Hypothalamus (tissue), 51 donors: ENCODE results near the gene LPIN1.
"Not testable (repeated sequence)": the region's sequence is repeated elsewhere in the genome, so short reads cannot be mapped to it uniquely, and the experiment has no call there.

Experiments used
- DNase-seq, 51 donors: peaks; one replicate each; lab custom pipeline; 2025; lab: John Stamatoyannopoulos, UW

LPIN1 gene

GRCh38 chr2:11859975-11860374, 113.5 kb downstream of the LPIN1 start:
- not testable (repeated sequence) for DNase-seq

DNA sequence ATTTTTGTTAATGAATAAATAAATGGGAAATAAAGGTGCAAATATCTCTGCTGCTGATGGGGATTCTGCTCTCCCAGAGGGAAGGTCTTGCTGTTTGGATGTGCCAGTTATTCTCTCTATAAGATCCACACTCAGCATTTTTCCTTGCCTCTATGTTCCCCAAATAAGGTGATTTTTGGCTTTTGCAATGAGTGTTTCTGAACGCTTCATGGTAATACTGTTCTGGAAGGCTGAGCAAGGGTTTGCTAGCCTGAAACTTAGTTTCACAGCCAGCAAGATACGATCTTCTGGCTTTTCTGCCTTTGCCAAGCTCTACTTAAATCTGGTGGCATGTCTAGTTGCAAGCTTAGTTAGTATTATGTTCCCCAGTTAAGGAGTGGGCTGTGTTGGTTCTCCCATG, 114.6 kb downstream of the LPIN1 start:
- DNase-seq = no peak

DNA sequence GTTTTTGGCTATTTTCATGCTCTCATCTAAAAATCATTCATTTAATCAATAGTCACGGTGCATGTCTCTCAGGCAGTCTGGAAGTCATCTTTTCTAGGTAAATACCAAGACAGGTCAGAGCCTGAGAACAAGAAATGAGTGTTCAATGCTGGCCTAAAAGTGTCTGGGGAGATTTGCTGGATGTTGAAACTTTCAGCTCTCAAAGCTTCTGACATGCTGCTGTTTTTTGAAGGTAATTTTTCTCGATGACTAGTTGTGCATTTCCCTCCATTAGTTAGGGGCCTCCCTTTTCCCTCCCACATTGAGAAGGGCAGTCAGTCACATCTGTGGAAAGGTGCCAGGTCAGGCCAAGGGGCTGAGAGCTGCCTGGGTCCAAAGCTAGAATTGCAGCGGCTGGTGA, 115.6 kb downstream of the LPIN1 start:
- DNase-seq = no peak

- DNase-seq = no peak
Observed at GRCh38 chr2:11863103-11863502, 116.7 kb downstream of the LPIN1 start.

DNA sequence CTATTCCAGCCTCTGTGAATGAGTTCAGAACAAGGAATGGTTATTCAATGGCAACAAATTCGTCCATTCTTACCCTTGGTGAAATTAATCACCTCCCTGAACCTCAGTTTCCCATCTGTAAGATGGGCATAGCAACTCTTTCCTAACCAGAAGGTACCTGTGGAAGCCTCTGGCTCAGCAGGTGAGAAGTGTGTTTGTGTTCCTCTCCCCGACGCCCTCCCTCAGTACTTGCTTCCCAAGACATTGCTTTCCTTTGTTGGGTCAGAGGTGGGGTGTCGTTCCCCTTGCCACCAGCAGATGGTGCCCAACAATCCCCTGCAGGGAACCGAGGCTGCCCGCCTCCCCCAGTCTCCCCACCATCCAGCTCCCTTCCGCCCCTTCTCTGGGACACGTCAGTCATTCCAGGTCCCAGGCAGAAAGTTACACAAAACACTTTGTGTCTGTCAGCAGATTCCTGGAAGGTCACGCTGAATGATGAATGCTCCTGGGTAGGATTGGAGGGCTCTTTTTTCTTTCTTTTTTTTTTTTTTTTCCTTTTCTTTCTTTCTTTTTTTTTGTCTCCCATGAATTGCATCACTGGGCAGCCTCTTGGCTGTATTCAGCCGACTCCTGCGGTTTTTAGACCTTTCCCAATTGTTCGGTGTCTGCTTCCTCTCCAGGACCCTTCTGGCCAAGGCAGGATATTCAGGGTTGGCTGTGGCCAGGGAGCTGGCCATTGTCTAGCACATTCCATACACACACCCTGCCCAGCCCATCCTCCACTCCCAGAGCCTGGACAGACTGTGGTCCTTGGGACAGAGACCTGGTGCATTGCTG, 117.3 kb downstream of the LPIN1 start:
- peak in 47 of 51 donors; percentile 15 to 87 (median 64) for DNase-seq

DNA sequence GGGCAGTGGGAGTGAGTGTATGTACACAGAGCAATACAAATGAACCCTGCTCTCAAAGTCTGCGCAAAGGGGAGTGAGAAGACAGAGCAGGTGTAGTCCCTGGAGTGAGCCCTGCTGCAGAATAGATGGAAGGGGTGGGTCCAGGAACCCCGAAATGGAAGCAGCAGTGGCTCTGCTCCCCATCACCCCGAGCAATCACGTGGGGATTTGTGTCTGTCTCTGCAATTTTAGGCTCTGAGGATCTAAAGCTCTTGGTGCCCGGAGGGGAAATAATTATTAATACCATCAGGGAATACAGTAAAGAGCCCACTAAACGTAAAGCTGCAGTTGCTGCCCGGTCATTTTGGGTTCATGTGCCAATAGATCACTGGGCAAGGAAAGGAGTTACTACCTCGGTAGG, 118.3 kb downstream of the LPIN1 start:
- no peak for DNase-seq

DNA sequence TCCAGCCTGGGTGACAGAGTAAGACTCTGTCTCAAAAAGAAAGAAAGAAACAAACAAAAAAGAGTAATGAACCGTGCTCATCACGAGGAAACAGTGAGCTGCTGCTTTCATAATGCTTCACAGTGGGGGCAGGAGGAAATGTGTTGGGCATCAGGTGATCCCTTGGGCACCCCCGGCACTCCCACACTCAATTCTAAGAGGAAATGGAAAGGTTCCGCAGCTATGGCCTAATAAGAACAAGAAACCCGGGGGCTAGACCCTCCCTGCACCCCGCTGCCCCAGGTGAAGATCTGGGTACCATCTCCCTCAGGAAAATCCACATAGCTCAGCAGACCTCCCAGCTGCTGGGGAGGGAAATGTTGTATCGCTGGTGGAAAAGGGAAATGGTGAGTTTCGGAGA, 118.9 kb downstream of the LPIN1 start:
- DNase-seq = no peak

DNA sequence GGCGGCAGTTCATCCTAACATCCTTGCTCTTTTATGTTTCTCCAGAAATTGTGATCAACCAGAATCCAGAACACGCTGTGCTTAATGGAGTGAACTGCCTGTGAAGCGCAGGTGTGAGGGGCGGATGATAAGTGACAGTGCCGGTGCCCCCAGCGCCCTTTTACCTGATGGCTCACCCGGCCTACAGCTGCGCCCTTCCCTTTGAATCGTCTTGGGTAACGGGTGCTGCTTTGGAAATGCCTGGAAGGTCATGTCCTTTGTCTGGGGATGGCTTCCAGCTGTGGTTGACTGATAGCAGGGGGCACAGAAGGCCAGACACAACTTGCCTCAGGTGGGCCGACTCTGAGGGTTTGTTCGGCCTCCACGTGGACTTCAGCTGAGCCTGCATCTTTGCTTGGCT, 119.4 kb downstream of the LPIN1 start:
- DNase-seq = no peak

DNA sequence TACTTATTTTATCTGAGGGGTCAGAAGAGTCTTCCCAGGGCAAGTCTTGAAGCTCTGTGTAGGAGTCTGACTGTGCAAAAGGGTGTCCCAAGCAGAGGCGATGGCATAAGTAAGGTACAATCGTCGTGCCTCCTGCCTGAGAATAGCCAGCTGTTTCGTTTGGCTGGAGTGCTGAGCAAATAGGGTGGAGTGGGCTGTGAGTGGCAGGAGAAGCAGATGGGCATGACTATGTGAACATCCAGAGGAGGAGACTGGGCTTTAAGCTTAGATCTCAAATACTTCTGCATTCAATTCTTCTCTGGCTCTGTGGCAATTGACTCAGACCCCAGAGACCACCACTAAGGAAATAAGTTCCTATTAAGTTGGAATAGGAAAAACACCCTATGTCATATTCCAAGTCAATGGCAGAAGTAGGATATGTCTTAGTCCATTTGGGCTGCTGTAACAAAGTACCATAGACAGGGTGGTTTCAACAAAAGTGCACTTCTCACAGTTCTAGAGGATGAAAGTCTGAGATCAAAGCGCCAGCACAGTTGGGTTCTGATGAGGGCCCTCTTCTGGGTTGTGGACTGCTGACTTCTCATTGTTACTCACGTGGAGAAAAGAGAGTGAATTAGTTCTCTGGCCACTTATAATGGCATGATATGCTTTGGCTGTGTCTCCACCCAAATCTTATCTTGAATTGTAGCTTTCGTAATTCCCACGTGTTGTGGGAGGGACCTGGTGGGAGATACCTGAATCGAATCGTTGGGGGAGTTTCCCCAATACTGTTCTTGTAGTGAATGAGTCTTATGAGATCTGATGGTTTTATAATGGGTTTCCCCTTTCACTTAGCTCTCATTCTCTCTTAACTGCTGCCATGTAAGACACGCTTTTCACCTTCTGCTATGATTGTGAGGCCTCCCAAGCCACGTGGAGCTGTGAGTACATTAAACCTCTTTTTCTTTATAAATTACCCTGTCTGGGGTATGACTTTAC, 120.2 kb downstream of the LPIN1 start:
- no peak for DNase-seq

GRCh38 chr2:11867926-11868325, 121.5 kb downstream of the LPIN1 start:
- no peak for DNase-seq

GRCh38 chr2:11869391-11869991, 123.1 kb downstream of the LPIN1 start:
- no peak for DNase-seq

- no peak for DNase-seq
Observed at GRCh38 chr2:11870064-11870463, 123.6 kb downstream of the LPIN1 start.

DNA sequence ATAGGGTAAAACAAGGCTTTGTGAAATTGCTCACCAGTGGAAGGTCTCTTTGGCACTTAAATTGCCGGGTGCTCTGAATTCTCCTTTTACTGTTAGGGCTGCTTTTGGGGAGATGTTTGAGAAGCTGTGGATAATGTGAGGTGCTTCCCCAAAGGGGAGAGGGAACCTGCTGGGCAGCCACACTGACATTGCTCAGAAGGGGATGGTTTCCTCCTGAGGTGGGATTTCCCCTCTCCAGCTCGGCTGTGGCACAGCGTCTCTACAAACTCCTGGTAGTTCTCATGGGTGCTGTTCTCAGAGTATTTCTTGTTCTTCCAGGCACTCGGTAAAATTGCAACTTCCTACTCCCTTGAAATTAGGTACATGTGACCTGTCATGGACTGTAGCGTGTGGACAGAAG, 124.2 kb downstream of the LPIN1 start:
- DNase-seq = no peak

DNA sequence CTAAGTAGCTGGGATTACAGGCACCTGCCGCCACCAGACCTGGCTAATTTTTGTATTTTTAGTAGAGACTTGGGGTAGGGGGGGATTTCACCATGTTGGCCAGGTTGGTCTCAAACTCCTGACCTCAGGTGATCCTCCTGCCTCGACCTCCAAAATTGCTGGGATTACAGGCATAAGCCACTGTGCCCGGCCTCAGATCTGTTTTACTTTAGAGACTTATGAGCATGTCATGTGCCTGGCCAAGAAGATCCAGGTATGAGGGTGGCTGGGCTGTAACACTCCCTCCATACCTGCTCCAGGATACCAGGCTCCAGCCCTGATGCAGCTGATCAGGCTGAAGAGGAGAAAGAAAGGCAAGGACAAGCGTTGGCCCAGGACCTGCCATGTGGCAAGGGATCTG, 125.0 kb downstream of the LPIN1 start:
- DNase-seq = no peak

- DNase-seq = no peak
Observed at GRCh38 chr2:11872247-11872947, 126.0 kb downstream of the LPIN1 start.

DNA sequence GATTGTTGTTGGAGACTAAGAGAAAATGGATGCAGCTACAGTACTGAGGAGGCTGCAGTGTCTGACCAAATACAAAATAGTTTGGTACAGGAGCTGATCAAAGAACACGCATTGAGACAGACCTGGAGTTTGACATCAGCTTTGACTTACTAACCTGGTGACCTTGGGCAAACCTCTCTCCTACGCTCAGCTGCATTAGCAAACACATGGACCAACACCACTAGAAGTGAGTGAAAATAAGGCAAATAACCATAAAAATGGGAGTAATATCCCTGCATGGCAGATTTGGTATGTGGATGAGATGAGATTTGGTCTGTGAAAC, 126.5 kb downstream of the LPIN1 start:
- DNase-seq = no peak

DNA sequence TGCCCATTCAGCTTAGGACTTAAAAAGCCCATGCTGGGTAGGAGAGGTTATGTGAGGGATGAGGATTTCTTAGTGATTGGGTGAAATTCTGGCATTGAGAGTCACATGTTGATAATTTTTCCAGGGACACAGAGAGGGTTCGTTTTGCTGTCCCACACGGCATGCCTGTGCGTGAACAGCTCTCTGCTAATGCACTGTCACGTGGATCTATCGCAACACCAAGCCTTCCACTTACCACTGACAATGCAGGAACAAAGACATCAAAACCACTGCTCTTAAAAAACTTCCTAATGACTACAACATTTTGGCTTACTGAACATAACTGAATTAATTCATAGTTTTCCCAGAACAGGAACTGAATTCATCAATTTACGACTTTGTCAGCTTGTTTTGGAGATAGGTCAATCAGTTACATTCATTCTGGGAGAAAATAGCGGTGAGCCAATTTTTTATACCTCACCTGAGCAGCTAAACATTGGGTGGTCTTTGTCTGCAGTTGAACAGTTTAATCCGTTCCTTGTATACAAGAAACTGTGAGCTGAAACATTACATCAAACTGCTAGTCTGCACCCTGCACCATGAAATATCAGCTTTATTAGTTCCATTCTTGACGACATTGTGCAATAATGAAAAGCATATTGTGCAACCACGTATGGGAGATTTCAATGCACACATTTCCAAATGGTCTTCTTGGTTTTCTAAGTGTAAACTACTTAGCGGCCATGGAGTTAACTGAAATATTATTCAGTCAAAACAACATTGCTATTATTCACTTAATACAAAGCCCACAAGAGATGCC, 127.1 kb downstream of the LPIN1 start:
- no peak for DNase-seq

GRCh38 chr2:11874861-11875260, 128.4 kb downstream of the LPIN1 start:
- DNase-seq = no peak

DNA sequence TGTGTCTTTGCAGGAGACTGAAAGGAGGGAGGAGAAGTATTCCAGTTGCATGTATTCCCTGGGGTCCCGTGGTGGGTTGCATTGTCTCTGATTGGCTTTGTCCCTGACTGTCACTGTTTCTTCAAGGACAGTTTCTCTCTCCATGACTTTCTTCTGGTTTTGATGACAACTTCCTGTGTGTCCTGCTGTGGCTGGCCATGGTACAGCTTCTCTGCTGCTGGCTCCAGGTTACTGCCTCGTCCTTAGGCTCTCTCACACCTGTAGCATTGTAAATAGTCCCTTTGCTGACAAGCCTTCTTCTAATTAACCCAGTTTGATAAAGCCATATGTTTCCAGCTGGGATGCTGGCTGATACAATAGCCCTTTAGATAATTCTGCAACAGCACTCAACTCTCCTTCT, 129.0 kb downstream of the LPIN1 start:
- no peak for DNase-seq

GRCh38 chr2:11876436-11876835, 130.0 kb downstream of the LPIN1 start:
- no peak for DNase-seq
